ENCODE measurements around the gene DGAT2. TPM values are rescaled to one million over a fixed set of nuclear protein-coding genes. Genes with fewer than 3 reads are reported as not detected.

Gene DGAT2
- total RNA-seq, 1 donor from 2014 or later: 6.2 TPM

GRCh38 chr11:75849894-75850293 lies 81.3 kb downstream of the DGAT2 start:
- no peak overlapping the region for H3K4me3 ChIP-seq
- no peaks in the 10 kb centered on the region for H3K9me3 ChIP-seq
- no peak for TF ChIP-seq CTCF (IDR thresholded peaks at IDR 0.05)
- intact Hi-C loops (cut with DNase I): no loop called here
- peaks cover 4% of the 10 kb centered on the region for H3K36me3 ChIP-seq
- DNase-seq: no peak
- no peak for ATAC-seq
- H3K27me3 ChIP-seq: no peaks in the 10 kb centered on the region
- H3K27ac ChIP-seq: no peak overlapping the region
- peaks cover 19% of the 10 kb centered on the region for H3K4me1 ChIP-seq

GRCh38 chr11:75850787-75851186 lies 82.2 kb downstream of the DGAT2 start:
- DNase-seq: no peak
- no peaks in the 10 kb centered on the region for H3K27me3 ChIP-seq
- intact Hi-C loops (cut with DNase I): no loop called here
- no peak for ATAC-seq
- no peaks in the 10 kb centered on the region for H3K9me3 ChIP-seq
- H3K4me1 ChIP-seq: peaks cover 19% of the 10 kb centered on the region
- no peak overlapping the region for H3K4me3 ChIP-seq
- H3K27ac ChIP-seq: peak overlapping the region; percentile 32
- peaks cover 4% of the 10 kb centered on the region for H3K36me3 ChIP-seq
- TF ChIP-seq CTCF (IDR thresholded peaks at IDR 0.05): no peak

Other genes with a start within 250 kb of the DGAT2 start
- 19.3 TPM for gene GDPD5, start 242.8 kb upstream of the DGAT2 start, total RNA-seq
- 152 TPM for gene SERPINH1, start 206.5 kb upstream of the DGAT2 start, total RNA-seq
- gene MAP6, start 99.7 kb upstream of the DGAT2 start, total RNA-seq: 5.8 TPM
- not detected for gene MOGAT2, start 50.9 kb upstream of the DGAT2 start, total RNA-seq
- 31.0 TPM for gene UVRAG, start 46.4 kb downstream of the DGAT2 start, total RNA-seq

All from upper lobe of right lung (tissue), 1 donor.